Activated T-helper 1 cell treated with anti-CD3 and anti-CD28 coated beads, Interleukin-2, amount 50 U/mL, for 16 hours (primary cell): ENCODE data around the gene RNF133.
"Not testable (repeated sequence)": the region's sequence is repeated elsewhere in the genome, so short reads cannot be mapped to it uniquely, and the experiment has no call there.

Source experiments
- DNase-seq, 2 donors: peaks; one replicate each; pipeline ENCODE4 v3.0.0-alpha.2; 2020; ENCODE audit warnings: low read depth in 1 of 2, low spot score in 1 of 2

RNF133 gene

GRCh38 chr7:122691569-122692235, 7.2 kb downstream of the RNF133 start:
- no peak for DNase-seq

- no peak for DNase-seq
Observed at GRCh38 chr7:122689346-122690109, 9.4 kb downstream of the RNF133 start.

GRCh38 chr7:122688400-122688998, 10.4 kb downstream of the RNF133 start:
- DNase-seq, result no peak

GRCh38 chr7:122686360-122686878, 12.5 kb downstream of the RNF133 start:
- DNase-seq, result no peak

GRCh38 chr7:122684504-122684903, 14.4 kb downstream of the RNF133 start:
- no peak for DNase-seq

- no peak for DNase-seq
Observed at GRCh38 chr7:122682815-122683550, 15.9 kb downstream of the RNF133 start.

GRCh38 chr7:122681186-122681585, 17.7 kb downstream of the RNF133 start:
- DNase-seq, result not testable (repeated sequence)

- DNase-seq, result no peak
Observed at GRCh38 chr7:122679813-122680212, 19.1 kb downstream of the RNF133 start.

GRCh38 chr7:122679269-122679709, 19.6 kb downstream of the RNF133 start:
- not testable (repeated sequence) for DNase-seq

- no peak for DNase-seq
Observed at GRCh38 chr7:122677149-122677548, 21.8 kb downstream of the RNF133 start.

- DNase-seq, result no peak
Observed at GRCh38 chr7:122676466-122676865, 22.5 kb downstream of the RNF133 start.

- DNase-seq, result no peak
Observed at GRCh38 chr7:122675621-122676020, 23.3 kb downstream of the RNF133 start.

GRCh38 chr7:122675011-122675410, 23.9 kb downstream of the RNF133 start:
- DNase-seq, result no peak

GRCh38 chr7:122674502-122674901, 24.4 kb downstream of the RNF133 start:
- DNase-seq, result no peak

- no peak for DNase-seq
Observed at GRCh38 chr7:122673951-122674350, 25.0 kb downstream of the RNF133 start.

GRCh38 chr7:122672536-122672935, 26.4 kb downstream of the RNF133 start:
- no peak for DNase-seq

GRCh38 chr7:122663733-122664132, 35.2 kb downstream of the RNF133 start:
- no peak for DNase-seq

GRCh38 chr7:122658856-122659255, 40.1 kb downstream of the RNF133 start:
- no peak for DNase-seq

- no peak for DNase-seq
Observed at GRCh38 chr7:122653685-122654084, 45.2 kb downstream of the RNF133 start.

- DNase-seq, result no peak
Observed at GRCh38 chr7:122652876-122653275, 46.0 kb downstream of the RNF133 start.

- no peak for DNase-seq
Observed at GRCh38 chr7:122651451-122651850, 47.5 kb downstream of the RNF133 start.
